ENCODE measurements around the gene ZNF485. TPM values are rescaled to one million over a fixed set of nuclear protein-coding genes. Genes with fewer than 3 reads are reported as not detected.

The ZNF485 gene
- total RNA-seq, 1 experiment from 2014 or later = 7.3 TPM

DNA sequence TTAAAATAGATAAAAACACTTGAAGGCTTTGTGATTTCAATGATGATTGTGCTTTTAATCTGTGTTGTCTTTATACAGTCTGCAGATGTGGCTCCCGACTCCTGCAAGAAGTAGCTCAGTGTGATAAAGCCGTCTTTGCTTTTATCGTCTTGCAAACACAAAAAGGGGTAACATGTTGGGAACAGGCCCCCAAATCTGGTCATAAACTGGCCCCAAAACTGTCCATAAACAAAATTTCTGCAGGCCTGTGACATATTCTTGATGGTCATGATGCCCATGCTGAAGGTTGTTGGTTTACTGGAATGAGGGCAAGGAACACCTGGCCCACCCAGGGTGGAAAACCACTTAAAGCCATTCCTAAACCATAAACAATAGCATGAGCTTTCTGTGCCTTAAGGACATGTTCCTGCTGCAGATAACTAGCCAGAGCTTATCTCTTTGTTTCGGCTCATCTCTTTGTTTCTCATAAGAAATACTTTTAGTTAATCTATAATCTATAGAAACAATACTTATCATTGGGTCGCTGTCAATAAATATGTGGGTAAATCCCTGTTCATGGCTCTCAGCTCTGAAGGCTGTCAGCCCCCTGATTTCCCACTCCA, 14.8 kb upstream of the ZNF485 start:
- Histone ChIP-seq H3K9me3 (peaks cover 20% of the 10 kb centered on the region), H3K27me3 (replicated peaks; ENCODE audit: control insufficient read depth, insufficient read depth, low read length) (no peaks in the 10 kb centered on the region), H3K4me3 (ENCODE audit: low read depth, low read length) (no peak overlapping the region), H3K36me3 (ENCODE audit: control insufficient read depth, insufficient read depth, low read length) (no peaks in the 10 kb centered on the region), H3K4me1 (peaks cover 5% of the 10 kb centered on the region)
- Mint-ChIP-seq H3K36me3 (ENCODE audit: insufficient read depth, unreplicated experiment) (no peaks in the 10 kb centered on the region), H3K27ac (ENCODE audit: unreplicated experiment) (no peak overlapping the region), H3K9me3 (ENCODE audit: unreplicated experiment) (peaks cover 19% of the 10 kb centered on the region), H3K27me3 (ENCODE audit: insufficient read depth, unreplicated experiment) (no peaks in the 10 kb centered on the region), H3K4me3 (ENCODE audit: unreplicated experiment) (no peak overlapping the region), H3K4me1 (ENCODE audit: low read depth, unreplicated experiment) (peaks cover 4% of the 10 kb centered on the region)
- no peak for DNase-seq
- ChIA-PET CTCF (no interaction called here), POLR2A (no interaction called here)
- TF ChIP-seq, protein P1, sequence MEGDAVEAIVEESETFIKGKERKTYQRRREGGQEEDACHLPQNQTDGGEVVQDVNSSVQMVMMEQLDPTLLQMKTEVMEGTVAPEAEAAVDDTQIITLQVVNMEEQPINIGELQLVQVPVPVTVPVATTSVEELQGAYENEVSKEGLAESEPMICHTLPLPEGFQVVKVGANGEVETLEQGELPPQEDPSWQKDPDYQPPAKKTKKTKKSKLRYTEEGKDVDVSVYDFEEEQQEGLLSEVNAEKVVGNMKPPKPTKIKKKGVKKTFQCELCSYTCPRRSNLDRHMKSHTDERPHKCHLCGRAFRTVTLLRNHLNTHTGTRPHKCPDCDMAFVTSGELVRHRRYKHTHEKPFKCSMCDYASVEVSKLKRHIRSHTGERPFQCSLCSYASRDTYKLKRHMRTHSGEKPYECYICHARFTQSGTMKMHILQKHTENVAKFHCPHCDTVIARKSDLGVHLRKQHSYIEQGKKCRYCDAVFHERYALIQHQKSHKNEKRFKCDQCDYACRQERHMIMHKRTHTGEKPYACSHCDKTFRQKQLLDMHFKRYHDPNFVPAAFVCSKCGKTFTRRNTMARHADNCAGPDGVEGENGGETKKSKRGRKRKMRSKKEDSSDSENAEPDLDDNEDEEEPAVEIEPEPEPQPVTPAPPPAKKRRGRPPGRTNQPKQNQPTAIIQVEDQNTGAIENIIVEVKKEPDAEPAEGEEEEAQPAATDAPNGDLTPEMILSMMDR (IDR thresholded peaks at IDR 0.05; ENCODE audit: insufficient read depth in 1 of 2, low read depth in 1 of 2, low read length in 1 of 2, severe bottlenecking in 1 of 2, unreplicated experiment in 1 of 2) = no peak
- intact Hi-C loops (cut with micrococcal nuclease; ENCODE audit: unreplicated experiment) = no loop called here
- BruUV-seq (replicated peaks) = no TSS peak

DNA sequence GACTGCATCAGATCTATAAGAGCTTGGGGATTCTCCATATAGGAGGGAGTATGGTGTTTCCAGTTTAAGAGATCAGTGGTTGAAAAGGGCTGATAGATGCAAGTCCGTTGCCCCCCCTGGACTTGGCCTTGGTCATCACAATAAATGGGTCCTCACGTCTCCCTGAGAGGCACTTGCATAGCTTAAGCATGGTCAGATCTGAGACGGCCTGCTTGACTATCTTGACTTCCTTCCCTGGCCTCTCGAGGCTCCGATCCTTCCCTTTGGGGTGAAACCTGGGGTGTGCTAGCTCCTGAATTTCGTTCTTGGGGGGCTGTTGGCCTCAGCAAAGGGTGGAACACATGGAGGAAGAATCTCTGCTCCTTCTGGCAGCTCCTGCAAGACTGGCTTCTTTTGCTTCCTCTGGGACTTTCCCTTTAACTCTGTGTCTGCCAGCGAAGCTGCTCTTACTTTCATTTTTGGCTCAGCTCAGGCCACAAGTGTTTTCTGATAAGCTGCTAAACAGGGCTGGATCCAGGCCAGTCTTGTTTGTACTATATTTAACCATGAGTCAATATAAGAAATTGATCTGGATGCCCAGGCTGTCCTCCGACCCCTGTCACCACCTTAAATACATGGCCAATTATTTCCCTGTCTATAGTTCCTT, 11.2 kb upstream of the ZNF485 start:
- DNase-seq = no peak
- no TSS peak for BruUV-seq (replicated peaks)
- H3K36me3 Mint-ChIP-seq (ENCODE audit: insufficient read depth, unreplicated experiment) = no peaks in the 10 kb centered on the region
- H3K9me3 Mint-ChIP-seq (ENCODE audit: unreplicated experiment) = peaks cover 19% of the 10 kb centered on the region
- no peaks in the 10 kb centered on the region for H3K27me3 ChIP-seq (replicated peaks; ENCODE audit: control insufficient read depth, insufficient read depth, low read length)
- intact Hi-C loops (cut with micrococcal nuclease; ENCODE audit: unreplicated experiment) = no loop called here
- TF ChIP-seq, protein P1 (IDR thresholded peaks at IDR 0.05; ENCODE audit: insufficient read depth in 1 of 2, low read depth in 1 of 2, low read length in 1 of 2, severe bottlenecking in 1 of 2, unreplicated experiment in 1 of 2) = no peak
- peaks cover 20% of the 10 kb centered on the region for H3K9me3 ChIP-seq
- H3K36me3 ChIP-seq (ENCODE audit: control insufficient read depth, insufficient read depth, low read length) = no peaks in the 10 kb centered on the region
- CTCF ChIA-PET = no interaction called here
- POLR2A ChIA-PET = no interaction called here
- no peak overlapping the region for H3K4me3 ChIP-seq (ENCODE audit: low read depth, low read length)
- H3K27ac Mint-ChIP-seq (ENCODE audit: unreplicated experiment) = no peak overlapping the region
- no peaks in the 10 kb centered on the region for H3K4me1 ChIP-seq
- H3K4me3 Mint-ChIP-seq (ENCODE audit: unreplicated experiment) = no peak overlapping the region
- H3K4me1 Mint-ChIP-seq (ENCODE audit: low read depth, unreplicated experiment) = no peaks in the 10 kb centered on the region
- H3K27me3 Mint-ChIP-seq (ENCODE audit: insufficient read depth, unreplicated experiment) = no peaks in the 10 kb centered on the region

DNA sequence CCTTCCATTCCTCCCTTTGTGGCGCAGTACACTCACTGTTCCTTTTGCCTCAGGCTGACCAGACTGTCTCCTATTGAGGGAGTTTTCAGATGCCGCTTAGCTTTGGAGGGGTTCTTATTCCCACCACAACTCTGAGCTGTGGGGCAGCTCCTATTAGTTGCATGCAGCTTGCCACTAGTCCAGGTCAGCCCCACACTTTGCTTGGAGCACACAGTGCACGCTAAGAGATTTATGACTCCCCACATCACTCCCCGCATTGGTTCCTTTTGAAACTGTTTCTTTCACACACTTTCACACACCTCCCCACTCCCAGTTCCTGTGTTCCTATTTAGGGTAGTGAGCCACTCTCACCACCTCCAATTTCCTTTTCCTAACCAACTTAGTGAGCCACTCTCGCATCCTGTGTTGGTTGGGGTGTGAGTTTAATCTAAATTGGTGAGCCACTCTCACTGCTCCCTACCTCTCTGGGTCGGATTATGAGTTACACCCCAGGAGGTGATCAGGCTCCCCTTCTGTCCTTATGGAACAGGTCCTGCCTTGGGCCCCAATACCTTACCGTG, 10.4 kb upstream of the ZNF485 start:
- DNase-seq = no peak
- Histone ChIP-seq H3K4me1 (no peaks in the 10 kb centered on the region), H3K4me3 (ENCODE audit: low read depth, low read length) (no peak overlapping the region), H3K36me3 (ENCODE audit: control insufficient read depth, insufficient read depth, low read length) (no peaks in the 10 kb centered on the region), H3K27me3 (replicated peaks; ENCODE audit: control insufficient read depth, insufficient read depth, low read length) (no peaks in the 10 kb centered on the region), H3K9me3 (peaks cover 20% of the 10 kb centered on the region)
- H3K4me1 Mint-ChIP-seq (ENCODE audit: low read depth, unreplicated experiment) = no peaks in the 10 kb centered on the region
- no peak overlapping the region for H3K27ac Mint-ChIP-seq (ENCODE audit: unreplicated experiment)
- peaks cover 19% of the 10 kb centered on the region for H3K9me3 Mint-ChIP-seq (ENCODE audit: unreplicated experiment)
- ChIA-PET CTCF (no interaction called here), POLR2A (no interaction called here)
- intact Hi-C loops (cut with micrococcal nuclease; ENCODE audit: unreplicated experiment) = no loop called here
- no peaks in the 10 kb centered on the region for H3K27me3 Mint-ChIP-seq (ENCODE audit: insufficient read depth, unreplicated experiment)
- BruUV-seq (replicated peaks) = no TSS peak
- TF ChIP-seq, protein P1 (IDR thresholded peaks at IDR 0.05; ENCODE audit: insufficient read depth in 1 of 2, low read depth in 1 of 2, low read length in 1 of 2, severe bottlenecking in 1 of 2, unreplicated experiment in 1 of 2) = no peak
- H3K36me3 Mint-ChIP-seq (ENCODE audit: insufficient read depth, unreplicated experiment) = no peaks in the 10 kb centered on the region
- H3K4me3 Mint-ChIP-seq (ENCODE audit: unreplicated experiment) = no peak overlapping the region
